ENCODE data around the gene KDM4C.

The KDM4C gene

DNA sequence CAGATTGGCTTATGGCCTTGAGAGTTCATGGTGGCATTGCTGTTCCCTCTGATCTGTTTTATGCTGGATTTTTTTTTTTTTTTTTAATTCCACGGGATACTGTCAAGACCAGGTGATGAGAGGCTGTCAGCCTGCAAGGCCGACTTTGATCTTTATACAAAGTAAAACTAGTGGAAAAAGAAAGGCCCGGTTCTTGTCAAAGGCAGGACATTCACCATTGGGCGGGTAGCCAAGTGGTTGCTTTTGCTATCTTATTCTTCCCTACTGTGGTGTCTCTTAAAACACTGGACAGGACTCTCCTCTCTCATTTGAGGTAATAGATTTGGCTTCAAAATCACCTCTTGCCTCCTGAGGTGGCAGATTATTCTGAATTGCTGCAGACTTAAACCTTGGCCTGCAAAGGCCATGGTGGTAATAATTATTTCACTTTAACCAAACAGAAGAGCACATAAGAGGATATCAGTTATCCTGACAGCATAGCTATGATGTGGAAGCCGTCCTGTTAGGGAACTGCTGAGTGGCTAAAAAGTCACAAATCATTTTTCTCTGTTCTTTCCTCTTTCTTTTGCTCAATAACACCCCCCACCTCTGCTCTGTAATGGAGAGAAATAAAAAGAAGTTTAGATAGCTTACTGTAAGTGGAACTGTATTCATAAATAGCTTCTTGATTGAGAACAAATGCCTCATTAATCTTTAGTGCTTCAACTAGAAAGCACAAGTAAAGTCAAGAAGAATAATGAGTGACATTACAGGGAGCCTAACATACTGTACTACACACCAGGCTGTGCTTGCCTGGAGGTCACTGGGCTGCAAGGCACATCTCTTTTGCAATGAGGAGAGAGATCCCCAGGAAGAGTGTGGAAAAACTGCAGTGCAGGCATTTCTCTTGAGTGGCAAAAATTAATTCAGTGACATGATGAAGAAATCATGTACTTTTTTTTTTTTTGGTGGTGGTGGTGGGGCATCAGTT is 275.6 kb downstream of the KDM4C start:
- Histone ChIP-seq H3K4me3 (ENCODE audit: low read depth, low read length) (no peak overlapping the region), H3K27me3 (no peaks in the 10 kb centered on the region), H3K36me3 (no peaks in the 10 kb centered on the region), H3K4me1 (no peaks in the 10 kb centered on the region), H3K9me3 (no peaks in the 10 kb centered on the region)
- DNase-seq, result no peak
- TF ChIP-seq, protein P1, sequence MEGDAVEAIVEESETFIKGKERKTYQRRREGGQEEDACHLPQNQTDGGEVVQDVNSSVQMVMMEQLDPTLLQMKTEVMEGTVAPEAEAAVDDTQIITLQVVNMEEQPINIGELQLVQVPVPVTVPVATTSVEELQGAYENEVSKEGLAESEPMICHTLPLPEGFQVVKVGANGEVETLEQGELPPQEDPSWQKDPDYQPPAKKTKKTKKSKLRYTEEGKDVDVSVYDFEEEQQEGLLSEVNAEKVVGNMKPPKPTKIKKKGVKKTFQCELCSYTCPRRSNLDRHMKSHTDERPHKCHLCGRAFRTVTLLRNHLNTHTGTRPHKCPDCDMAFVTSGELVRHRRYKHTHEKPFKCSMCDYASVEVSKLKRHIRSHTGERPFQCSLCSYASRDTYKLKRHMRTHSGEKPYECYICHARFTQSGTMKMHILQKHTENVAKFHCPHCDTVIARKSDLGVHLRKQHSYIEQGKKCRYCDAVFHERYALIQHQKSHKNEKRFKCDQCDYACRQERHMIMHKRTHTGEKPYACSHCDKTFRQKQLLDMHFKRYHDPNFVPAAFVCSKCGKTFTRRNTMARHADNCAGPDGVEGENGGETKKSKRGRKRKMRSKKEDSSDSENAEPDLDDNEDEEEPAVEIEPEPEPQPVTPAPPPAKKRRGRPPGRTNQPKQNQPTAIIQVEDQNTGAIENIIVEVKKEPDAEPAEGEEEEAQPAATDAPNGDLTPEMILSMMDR (IDR thresholded peaks at IDR 0.05; ENCODE audit: low read depth, low read length), result no peak

DNA sequence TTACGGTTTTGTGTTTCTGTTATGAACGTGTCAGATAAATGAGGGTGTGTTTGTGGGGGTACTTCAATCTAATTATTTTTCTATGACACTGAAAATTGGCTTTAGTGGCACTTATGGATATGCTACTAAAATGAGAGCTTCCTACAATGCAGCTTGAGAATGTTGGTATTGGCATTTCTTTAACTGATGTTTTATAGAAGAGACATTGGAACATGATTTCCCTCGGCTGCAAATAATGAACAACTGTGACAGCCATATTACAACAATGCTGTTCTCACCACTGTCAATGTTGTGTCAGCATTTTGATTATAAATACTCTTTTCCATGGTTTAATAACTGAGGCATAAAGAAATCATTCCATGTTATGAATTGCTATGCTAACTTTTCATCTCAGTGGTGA is 279.4 kb downstream of the KDM4C start:
- Histone ChIP-seq H3K27me3 (no peaks in the 10 kb centered on the region), H3K4me1 (peaks cover 6% of the 10 kb centered on the region), H3K36me3 (no peaks in the 10 kb centered on the region), H3K4me3 (ENCODE audit: low read depth, low read length) (no peak overlapping the region), H3K9me3 (no peaks in the 10 kb centered on the region)
- TF ChIP-seq, protein P1 (IDR thresholded peaks at IDR 0.05; ENCODE audit: low read depth, low read length), result no peak
- DNase-seq, result no peak

DNA sequence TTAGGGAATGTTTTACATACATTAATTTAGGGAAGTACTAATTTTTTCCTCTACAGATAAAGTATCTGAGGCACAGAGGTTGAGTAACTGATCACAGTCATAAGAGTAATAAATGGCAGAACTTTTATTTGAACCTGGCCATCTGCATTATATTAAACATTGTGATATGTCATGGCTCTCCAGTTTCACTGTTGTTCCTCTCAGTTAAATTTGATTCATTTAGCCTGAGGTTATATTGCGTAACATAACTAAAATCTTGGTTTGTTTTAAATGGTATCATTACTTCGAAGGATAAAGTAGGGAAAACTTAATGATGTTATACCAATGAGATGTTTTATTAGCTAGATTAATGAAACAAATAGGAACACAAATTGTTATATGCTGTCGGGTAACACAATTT is 284.4 kb downstream of the KDM4C start:
- Histone ChIP-seq H3K4me3 (ENCODE audit: low read depth, low read length) (no peak overlapping the region), H3K27me3 (no peaks in the 10 kb centered on the region), H3K4me1 (peaks cover 11% of the 10 kb centered on the region), H3K36me3 (no peaks in the 10 kb centered on the region), H3K9me3 (no peaks in the 10 kb centered on the region)
- no peak for DNase-seq
- TF ChIP-seq, protein P1 (IDR thresholded peaks at IDR 0.05; ENCODE audit: low read depth, low read length), result no peak

DNA sequence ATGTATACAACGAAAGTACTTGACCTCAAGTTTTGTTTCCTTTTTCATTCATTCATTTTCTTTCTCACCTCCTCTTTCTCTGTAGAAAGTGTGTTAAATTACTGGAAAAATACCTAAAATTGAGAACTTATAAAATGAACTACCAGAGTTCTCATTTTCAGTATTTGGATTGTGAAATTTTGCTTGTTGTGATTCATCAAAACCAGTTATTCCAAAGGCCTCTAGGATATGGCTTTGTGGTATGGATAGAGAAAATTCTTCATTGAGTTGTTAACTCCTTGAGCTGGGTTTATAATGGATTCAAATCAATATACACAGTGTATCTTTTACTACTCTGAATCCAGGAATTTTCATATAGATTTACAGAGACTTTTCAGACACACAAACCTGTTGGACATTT is 287.6 kb downstream of the KDM4C start:
- H3K4me3 ChIP-seq (ENCODE audit: low read depth, low read length), result no peak overlapping the region
- peaks cover 11% of the 10 kb centered on the region for H3K4me1 ChIP-seq
- no peak for DNase-seq
- H3K36me3 ChIP-seq, result no peaks in the 10 kb centered on the region
- H3K9me3 ChIP-seq, result no peaks in the 10 kb centered on the region
- H3K27me3 ChIP-seq, result no peaks in the 10 kb centered on the region
- TF ChIP-seq, protein P1 (IDR thresholded peaks at IDR 0.05; ENCODE audit: low read depth, low read length), result no peak

DNA sequence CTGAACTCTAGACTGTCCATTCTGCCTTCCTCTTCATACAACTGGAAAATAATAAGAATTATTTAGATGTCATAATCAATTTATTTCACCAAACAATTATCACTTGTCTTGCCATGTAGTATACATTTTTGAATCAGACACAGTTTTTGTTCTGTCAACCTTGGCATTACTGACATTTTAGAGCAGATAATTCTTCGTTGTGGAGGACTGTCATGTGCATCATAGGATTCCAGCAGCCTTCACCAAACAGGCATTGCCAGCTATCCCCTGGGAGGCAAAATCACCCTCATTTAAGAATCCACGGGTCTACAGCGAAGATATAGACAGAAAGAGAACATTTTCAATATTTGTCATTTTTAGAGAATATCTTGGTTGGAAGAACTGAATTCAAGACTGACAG is 293.9 kb downstream of the KDM4C start:
- Histone ChIP-seq H3K4me3 (ENCODE audit: low read depth, low read length) (no peak overlapping the region), H3K9me3 (no peaks in the 10 kb centered on the region), H3K36me3 (no peaks in the 10 kb centered on the region), H3K27me3 (no peaks in the 10 kb centered on the region), H3K4me1 (peaks cover 15% of the 10 kb centered on the region; the same call in 1 of the 2 replicates)
- TF ChIP-seq, protein P1 (IDR thresholded peaks at IDR 0.05; ENCODE audit: low read depth, low read length), result no peak
- DNase-seq, result no peak

DNA sequence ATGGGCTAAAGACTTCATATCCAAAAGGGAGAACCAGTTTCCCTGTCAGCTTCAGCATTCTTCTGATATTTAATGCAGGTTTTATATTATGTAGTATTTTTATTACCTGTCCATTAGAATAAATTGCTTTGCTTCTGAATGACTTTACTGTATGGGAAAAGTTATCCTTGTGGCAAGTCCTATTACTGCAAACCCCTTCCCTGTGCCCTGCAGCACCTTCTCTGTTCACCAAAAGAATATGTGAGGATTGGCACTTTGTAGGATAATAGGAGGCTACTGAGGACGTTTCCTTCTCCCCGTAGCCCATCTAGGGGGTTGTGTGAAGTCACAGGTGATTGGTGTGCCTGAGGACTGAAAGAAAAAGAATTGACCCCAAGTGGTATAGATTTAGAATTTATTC is 296.1 kb downstream of the KDM4C start:
- H3K4me1 ChIP-seq, result peaks cover 17% of the 10 kb centered on the region; the same call in 1 of the 2 replicates
- TF ChIP-seq, protein P1 (IDR thresholded peaks at IDR 0.05; ENCODE audit: low read depth, low read length), result no peak
- no peak overlapping the region for H3K4me3 ChIP-seq (ENCODE audit: low read depth, low read length)
- H3K27me3 ChIP-seq, result no peaks in the 10 kb centered on the region
- H3K36me3 ChIP-seq, result no peaks in the 10 kb centered on the region
- H3K9me3 ChIP-seq, result no peaks in the 10 kb centered on the region
- no peak for DNase-seq

Measured in BE2C (cell line).